NCI-H146 (cell line): ENCODE data around the gene FMO4.
"Not testable (repeated sequence)": the region's sequence is repeated elsewhere in the genome, so short reads cannot be mapped to it uniquely, and the experiment has no call there.

ENCODE experiments used
- DNase-seq: peaks from one replicate; lab custom pipeline; 2025; lab: John Stamatoyannopoulos, UW

FMO4 gene, protein sequence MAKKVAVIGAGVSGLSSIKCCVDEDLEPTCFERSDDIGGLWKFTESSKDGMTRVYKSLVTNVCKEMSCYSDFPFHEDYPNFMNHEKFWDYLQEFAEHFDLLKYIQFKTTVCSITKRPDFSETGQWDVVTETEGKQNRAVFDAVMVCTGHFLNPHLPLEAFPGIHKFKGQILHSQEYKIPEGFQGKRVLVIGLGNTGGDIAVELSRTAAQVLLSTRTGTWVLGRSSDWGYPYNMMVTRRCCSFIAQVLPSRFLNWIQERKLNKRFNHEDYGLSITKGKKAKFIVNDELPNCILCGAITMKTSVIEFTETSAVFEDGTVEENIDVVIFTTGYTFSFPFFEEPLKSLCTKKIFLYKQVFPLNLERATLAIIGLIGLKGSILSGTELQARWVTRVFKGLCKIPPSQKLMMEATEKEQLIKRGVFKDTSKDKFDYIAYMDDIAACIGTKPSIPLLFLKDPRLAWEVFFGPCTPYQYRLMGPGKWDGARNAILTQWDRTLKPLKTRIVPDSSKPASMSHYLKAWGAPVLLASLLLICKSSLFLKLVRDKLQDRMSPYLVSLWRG

DNA sequence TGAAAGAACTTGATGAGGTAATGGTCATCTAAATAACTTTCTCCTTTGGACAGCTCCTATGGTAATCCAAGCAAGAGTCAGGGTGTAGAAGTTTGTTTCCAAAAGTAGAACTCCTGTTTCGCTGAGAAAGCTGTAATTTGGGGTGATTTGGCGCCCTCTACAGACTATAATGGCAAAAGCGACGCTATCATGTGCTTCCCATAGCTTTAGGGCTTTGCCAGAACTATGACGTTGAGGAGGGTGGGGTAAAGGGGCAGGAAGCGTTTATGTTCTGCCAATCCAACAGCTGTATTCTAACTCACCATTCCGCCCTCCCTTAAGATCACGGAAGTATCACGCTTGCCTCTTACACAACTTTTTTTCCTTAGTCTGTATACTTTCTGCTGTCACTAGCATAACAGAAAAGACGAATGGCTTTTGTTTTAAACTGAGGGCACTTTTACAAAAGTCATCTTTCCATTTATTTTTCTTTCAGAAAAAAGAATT lies at the start of gene FMO4:
TSS of gene FMO4 (plus strand) at position 349 of the 486 bp plus-strand sequence. CDS start 5,643 bp downstream, outside the sequence.
- DNase-seq = peak; percentile 59

- no peak for DNase-seq
These were observed 48.3 kb upstream of the FMO4 start for GRCh38 chr1:171265686-171266085.

- no peak for DNase-seq
These were observed 47.1 kb upstream of the FMO4 start for GRCh38 chr1:171266930-171267329.

- DNase-seq = no peak
These were observed 46.6 kb upstream of the FMO4 start for GRCh38 chr1:171267391-171267790.

DNA sequence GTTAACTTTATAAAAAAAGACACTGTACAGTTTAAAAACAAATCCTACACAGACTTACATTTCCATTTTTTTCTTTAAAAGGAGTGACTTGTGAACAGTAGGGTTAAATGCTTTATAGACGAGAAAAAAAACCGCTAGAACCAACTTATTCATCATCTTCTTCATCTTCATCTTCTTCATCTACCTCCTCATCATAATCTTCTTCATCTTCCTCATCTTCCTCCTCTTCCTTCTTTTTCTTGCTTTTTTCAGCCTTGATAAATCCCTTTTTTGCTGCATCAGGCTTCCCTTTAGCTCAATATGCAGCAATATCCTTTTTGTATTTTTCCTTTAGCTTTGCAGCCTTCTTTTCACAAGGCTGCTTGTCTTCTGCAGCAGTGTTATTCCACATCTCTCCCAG lies 43.2 kb upstream of the FMO4 start:
- DNase-seq = no peak

- DNase-seq = no peak
These were observed 36.4 kb upstream of the FMO4 start for GRCh38 chr1:171277534-171277933.

- DNase-seq = no peak
These were observed 34.7 kb upstream of the FMO4 start for GRCh38 chr1:171279234-171279633.

DNA sequence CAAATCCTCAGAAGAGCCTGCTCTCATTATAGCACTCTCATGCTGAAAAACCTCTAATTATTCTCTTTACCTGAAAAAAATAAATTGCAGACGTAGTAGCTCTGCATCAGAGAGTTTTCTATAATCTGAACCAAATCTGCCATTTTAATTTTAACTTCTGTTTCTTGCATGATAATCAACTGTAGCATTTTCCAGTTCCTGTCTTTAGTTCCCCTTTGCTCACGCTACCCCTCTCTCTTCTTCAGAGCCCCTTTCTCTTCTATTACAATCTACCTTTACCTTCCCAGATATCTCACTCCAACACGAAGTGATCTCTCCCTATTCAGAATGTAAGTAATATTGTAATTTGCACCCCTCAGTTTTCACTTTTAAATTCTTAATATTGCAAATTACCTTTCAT lies 34.3 kb upstream of the FMO4 start:
- DNase-seq = no peak

GRCh38 chr1:171280599-171280998 lies 33.4 kb upstream of the FMO4 start:
- DNase-seq = no peak

GRCh38 chr1:171286032-171286705 lies 27.8 kb upstream of the FMO4 start:
- no peak for DNase-seq

GRCh38 chr1:171290621-171291020 lies 23.4 kb upstream of the FMO4 start:
- DNase-seq = no peak

DNA sequence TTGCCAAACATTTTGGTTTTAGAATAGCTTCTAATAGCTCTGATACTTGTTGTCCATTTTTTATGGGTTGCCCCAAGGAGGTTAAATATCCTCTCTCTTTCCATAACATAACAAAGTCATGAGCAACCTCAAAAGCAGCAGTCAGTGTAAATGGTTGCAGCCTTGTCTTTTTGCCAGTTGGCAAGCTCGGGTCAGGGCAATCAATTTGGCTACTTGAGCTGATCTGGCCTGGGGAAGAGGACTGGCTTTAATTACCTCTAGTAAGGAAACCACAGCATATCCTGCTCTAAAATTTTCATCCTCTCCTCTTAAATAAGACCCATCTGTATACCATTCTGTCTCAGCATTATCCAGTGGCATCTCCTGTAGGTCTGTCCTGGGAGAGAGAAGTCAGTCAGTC lies 21.2 kb upstream of the FMO4 start:
- no peak for DNase-seq

- not testable (repeated sequence) for DNase-seq
These were observed 18.6 kb upstream of the FMO4 start for GRCh38 chr1:171295383-171295782.

DNA sequence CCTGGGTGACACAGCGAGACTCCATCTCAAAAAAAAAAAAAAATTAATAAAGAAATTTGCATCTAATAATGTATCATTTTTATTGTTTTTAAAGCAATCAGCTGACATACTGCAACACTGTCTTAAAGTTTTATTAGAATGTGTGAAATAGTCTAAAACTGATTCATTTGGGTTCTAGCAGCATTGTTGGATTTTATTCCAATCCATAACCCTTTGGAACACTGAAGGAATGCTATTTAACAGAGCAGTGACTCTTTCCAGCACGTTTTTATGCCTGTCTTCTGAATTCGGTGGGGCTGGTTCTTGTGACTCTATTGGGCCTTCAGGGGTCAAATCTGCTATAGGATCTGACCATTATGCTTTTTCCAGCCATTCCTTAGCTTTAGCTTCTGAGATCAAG lies 18.2 kb upstream of the FMO4 start:
- DNase-seq = no peak

DNA sequence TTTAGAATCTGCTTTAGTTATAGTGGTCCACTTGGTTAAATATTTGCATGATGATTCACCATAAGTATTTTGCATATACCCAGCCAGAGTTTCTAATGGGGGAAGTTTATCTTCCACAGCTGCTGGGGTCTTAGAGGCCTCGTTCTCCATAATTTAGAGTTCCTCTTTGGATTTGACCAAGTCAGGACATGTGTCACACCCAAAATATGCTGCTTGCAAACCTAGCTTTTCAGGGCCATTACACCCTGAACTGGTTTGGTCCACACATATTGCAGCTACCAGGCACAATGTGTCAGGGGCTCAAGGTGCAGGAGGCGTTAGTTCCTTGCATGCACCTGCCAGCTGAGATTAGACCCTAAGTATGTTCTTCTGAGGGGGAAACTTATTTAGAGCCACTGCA lies 17.1 kb upstream of the FMO4 start:
- no peak for DNase-seq

DNA sequence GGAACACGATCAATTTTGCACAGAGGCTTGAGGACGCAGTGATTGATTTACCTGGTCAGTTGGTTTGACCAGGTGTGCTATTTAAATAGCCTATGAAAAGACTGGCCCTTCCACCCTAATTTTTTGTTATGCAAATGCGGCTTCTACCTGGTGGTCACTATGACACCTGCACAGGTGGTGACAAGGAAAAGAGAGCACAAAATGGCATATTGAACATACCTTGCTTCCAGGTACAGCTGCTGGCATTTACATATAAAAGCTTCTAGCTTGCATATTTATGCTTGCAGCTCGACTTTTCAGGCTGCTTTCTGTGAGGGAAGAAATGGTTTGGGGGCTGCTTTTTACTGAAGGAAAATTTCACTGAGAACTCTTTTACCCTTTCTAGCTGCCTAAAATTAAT lies 15.3 kb upstream of the FMO4 start:
- no peak for DNase-seq

- no peak for DNase-seq
These were observed 14.6 kb upstream of the FMO4 start for GRCh38 chr1:171299342-171299741.

DNA sequence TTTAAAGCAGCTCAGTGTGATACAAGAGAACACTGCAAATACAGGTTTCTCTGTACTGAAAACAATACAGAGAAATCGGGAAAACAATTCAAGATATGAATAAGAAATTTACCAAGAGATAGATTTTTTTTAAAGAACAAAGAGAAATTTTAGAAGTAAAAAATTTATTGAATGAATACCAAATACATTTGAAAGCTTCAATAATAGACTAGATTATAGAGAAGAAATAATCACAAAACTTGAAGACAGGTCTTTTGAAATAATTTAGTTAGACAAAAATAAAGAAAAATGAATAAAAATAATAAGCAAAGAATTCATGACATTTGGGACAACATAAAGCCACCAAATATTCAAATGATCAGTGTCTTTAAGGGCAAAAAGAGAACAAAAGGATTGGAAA lies 13.6 kb upstream of the FMO4 start:
- no peak for DNase-seq

DNA sequence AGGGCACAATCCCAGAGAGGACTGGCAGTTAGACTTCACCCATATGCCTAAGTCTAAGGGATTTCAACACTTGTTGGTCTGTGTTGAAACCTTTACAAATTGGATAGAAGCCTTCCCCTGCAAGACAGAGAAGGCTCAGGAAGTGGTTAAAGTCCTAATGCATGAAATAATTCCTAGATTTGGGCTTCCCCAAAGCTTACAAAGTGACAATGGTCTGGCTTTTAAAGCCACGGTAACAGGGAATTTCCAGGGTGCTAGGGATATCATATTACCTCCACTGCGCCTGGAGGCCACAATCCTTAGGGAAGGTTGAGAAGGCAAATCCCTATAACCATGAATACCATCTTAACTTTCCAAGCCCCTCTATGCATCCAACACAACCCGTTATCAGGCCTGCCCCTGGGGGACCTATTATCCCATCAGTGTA lies 3.3 kb upstream of the FMO4 start:
- no peak for DNase-seq

GRCh38 chr1:171311771-171312558 lies 2.0 kb upstream of the FMO4 start:
- DNase-seq = no peak

DNA sequence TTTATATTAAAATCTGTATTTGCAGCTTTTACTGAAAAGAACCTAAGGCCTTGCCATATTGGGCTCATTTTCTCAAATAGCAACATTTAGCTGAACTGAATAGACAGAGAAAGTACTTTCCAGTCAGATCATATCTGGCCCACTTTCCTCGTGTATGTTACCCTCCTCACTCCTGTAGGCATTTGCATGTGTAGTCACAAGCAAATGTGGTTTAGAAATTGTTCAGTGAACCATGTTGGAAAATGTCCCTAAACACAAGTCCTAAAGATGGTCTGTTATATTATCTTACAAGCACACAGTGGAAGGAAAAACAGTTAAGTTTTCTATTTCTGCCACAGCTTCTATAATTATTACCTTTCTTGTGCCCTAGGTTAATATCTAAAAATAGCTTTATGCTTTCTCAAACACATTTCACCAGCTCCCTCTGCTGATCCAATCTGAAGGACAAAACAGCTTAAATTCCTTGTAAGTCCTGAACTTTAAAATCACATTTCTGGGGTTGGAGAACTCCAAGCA lies 606 bp upstream of the FMO4 start:
- no peak for DNase-seq

GRCh38 chr1:171329251-171329650 lies 15.3 kb downstream of the FMO4 start:
- DNase-seq = no peak
